NK-92 (cell line): ENCODE measurements around the gene WIPI1.

Experiments used
- DNase-seq: peaks from one replicate; lab custom pipeline; 2025; ENCODE audit not compliant: unreplicated experiment; lab: John Stamatoyannopoulos, UW

Gene WIPI1

GRCh38 chr17:68439656-68440290, 17.5 kb downstream of the WIPI1 start:
- DNase-seq = no peak

- no peak for DNase-seq
Observed at GRCh38 chr17:68437979-68438822, 19.1 kb downstream of the WIPI1 start.

- DNase-seq = no peak
Observed at GRCh38 chr17:68435876-68436842, 21.1 kb downstream of the WIPI1 start.

- no peak for DNase-seq
Observed at GRCh38 chr17:68435361-68435760, 21.9 kb downstream of the WIPI1 start.

GRCh38 chr17:68433911-68434508, 23.3 kb downstream of the WIPI1 start:
- DNase-seq = no peak

- no peak for DNase-seq
Observed at GRCh38 chr17:68433211-68433610, 24.1 kb downstream of the WIPI1 start.

- no peak for DNase-seq
Observed at GRCh38 chr17:68432086-68432864, 25.0 kb downstream of the WIPI1 start.

GRCh38 chr17:68431661-68432071, 25.6 kb downstream of the WIPI1 start:
- no peak for DNase-seq

GRCh38 chr17:68431045-68431608, 26.2 kb downstream of the WIPI1 start:
- DNase-seq = no peak

- no peak for DNase-seq
Observed at GRCh38 chr17:68429881-68430280, 27.4 kb downstream of the WIPI1 start.

- no peak for DNase-seq
Observed at GRCh38 chr17:68428498-68429172, 28.7 kb downstream of the WIPI1 start.

GRCh38 chr17:68427575-68427974, 29.7 kb downstream of the WIPI1 start:
- no peak for DNase-seq

- DNase-seq = no peak
Observed at GRCh38 chr17:68425979-68426378, 31.3 kb downstream of the WIPI1 start.

GRCh38 chr17:68424861-68425260, 32.4 kb downstream of the WIPI1 start:
- DNase-seq = no peak

- DNase-seq = no peak
Observed at GRCh38 chr17:68424203-68424602, 33.1 kb downstream of the WIPI1 start.

- no peak for DNase-seq
Observed at GRCh38 chr17:68423251-68423650, 34.0 kb downstream of the WIPI1 start.

GRCh38 chr17:68422821-68423220, 34.5 kb downstream of the WIPI1 start:
- no peak for DNase-seq

- no peak for DNase-seq
Observed at GRCh38 chr17:68421486-68421885, 35.8 kb downstream of the WIPI1 start.

GRCh38 chr17:68420065-68420464, 37.2 kb downstream of the WIPI1 start:
- DNase-seq = no peak
